OCI-LY1 (cell line): Measurements from ENCODE around the gene GPRIN2.

Experiments
- EZH2 ChIP-seq: fragments of 200-600 bp; sonication (generic), shearing (Covaris generic); IDR thresholded peaks from 2 replicates; pipeline ENCODE4 v1.8.0; 2017; ENCODE audit warnings: borderline replicate concordance, mixed run types, mild to moderate bottlenecking, antibody characterized with exemption, low read length, moderate library complexity, mixed read lengths
- TF ChIP-seq, protein P1 (sequence below): fragments of 200-600 bp; sonication (generic), shearing (Covaris generic); IDR thresholded peaks from 2 replicates; pipeline ENCODE4 v1.5.1; 2017; ENCODE audit warnings: mild to moderate bottlenecking, antibody characterized with exemption, low read length, moderate library complexity, mixed read lengths

DNA sequence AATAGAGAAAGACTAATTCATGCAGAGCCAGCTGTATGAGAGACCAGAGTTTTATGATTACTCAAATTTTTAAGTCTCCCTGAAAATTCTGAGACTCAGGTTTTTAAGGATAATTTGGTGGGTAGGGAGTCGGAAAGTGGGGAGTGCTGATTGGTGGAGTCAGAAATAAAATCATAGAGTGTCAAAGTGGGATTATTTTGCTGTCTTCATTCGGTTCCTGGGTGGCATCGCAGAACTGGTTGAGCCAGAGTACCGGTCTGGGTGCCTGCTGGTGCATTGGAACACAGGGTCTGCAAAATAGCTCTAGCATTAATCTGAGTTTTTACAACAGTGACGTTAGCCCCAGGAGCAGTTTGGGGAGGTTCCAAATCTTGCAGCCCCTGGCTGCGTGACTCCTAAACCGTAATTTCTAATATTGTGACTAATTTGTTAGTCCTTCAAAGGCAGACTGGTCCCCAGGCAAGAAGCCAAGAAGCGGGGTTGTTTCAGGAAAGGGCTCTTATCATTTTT lies 32.4 kb downstream of the GPRIN2 start:
- no peak for TF ChIP-seq EZH2
- TF ChIP-seq, protein P1, sequence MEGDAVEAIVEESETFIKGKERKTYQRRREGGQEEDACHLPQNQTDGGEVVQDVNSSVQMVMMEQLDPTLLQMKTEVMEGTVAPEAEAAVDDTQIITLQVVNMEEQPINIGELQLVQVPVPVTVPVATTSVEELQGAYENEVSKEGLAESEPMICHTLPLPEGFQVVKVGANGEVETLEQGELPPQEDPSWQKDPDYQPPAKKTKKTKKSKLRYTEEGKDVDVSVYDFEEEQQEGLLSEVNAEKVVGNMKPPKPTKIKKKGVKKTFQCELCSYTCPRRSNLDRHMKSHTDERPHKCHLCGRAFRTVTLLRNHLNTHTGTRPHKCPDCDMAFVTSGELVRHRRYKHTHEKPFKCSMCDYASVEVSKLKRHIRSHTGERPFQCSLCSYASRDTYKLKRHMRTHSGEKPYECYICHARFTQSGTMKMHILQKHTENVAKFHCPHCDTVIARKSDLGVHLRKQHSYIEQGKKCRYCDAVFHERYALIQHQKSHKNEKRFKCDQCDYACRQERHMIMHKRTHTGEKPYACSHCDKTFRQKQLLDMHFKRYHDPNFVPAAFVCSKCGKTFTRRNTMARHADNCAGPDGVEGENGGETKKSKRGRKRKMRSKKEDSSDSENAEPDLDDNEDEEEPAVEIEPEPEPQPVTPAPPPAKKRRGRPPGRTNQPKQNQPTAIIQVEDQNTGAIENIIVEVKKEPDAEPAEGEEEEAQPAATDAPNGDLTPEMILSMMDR = no peak
